HG03139 (cell line): ENCODE measurements around the gene PROSER3.
"Not testable (repeated sequence)": the region's sequence is repeated elsewhere in the genome, so short reads cannot be mapped to it uniquely, and the experiment has no call there.

Experiments used
- ATAC-seq: cut with Tn5 transposase; IDR thresholded peaks from one replicate; pipeline ENCODE4 v1.9.1; 2021; ENCODE audit not compliant: unreplicated experiment

PROSER3 gene

GRCh38 chr19:35789978-35790944 lies 32.3 kb downstream of the PROSER3 start:
- ATAC-seq: no peak

GRCh38 chr19:35790981-35791813 lies 33.2 kb downstream of the PROSER3 start:
- no peak for ATAC-seq

GRCh38 chr19:35791814-35792279 lies 33.9 kb downstream of the PROSER3 start:
- ATAC-seq: no peak

- no peak for ATAC-seq
These were observed 34.3 kb downstream of the PROSER3 start for GRCh38 chr19:35792312-35792711.

GRCh38 chr19:35792888-35793287 lies 34.9 kb downstream of the PROSER3 start:
- ATAC-seq: no peak

- ATAC-seq: no peak
These were observed 35.6 kb downstream of the PROSER3 start for GRCh38 chr19:35793381-35794165.

- ATAC-seq: not testable (repeated sequence)
These were observed 37.6 kb downstream of the PROSER3 start for GRCh38 chr19:35795564-35795963.

GRCh38 chr19:35796645-35797542 lies 38.9 kb downstream of the PROSER3 start:
- ATAC-seq: no peak

GRCh38 chr19:35797663-35798062 lies 39.7 kb downstream of the PROSER3 start:
- no peak for ATAC-seq

- ATAC-seq: no peak
These were observed 43.9 kb downstream of the PROSER3 start for GRCh38 chr19:35801828-35802227.

GRCh38 chr19:35805526-35806102 lies 47.6 kb downstream of the PROSER3 start:
- ATAC-seq: no peak

GRCh38 chr19:35806597-35806996 lies 48.6 kb downstream of the PROSER3 start:
- ATAC-seq: no peak

GRCh38 chr19:35807633-35808032 lies 49.7 kb downstream of the PROSER3 start:
- ATAC-seq: no peak

GRCh38 chr19:35811317-35812219 lies 53.6 kb downstream of the PROSER3 start:
- ATAC-seq: no peak

- ATAC-seq: no peak
These were observed 54.5 kb downstream of the PROSER3 start, which contains the start of gene PRODH2 for GRCh38 chr19:35812220-35813042. TSS of gene PRODH2 (minus strand) at chr19:35812845. CDS start at chr19:35812805, 40 bp downstream.

GRCh38 chr19:35813043-35813890 lies 55.3 kb downstream of the PROSER3 start:
- no peak for ATAC-seq

GRCh38 chr19:35816262-35816661 lies 58.3 kb downstream of the PROSER3 start:
- ATAC-seq: no peak
